WTC11 (cell line): ENCODE results near the gene ZXDC. TPM values are rescaled to one million over a fixed set of nuclear protein-coding genes. Genes with fewer than 3 reads are reported as not detected.

Source experiments
- ATAC-seq: fragments of 200-7000 bp; cut with Tn5 transposase; 2 replicates; pipeline ENCODE4 v1.10.0; 2021; ENCODE audit warnings: mild to moderate bottlenecking, moderate library complexity
- CTCF ChIA-PET: fragments of 300-600 bp; sonication (Branson Sonifier 250); formaldehyde crosslinking; loops from one replicate; lab custom pipeline; 2021; ENCODE audit warnings: antibody characterized with exemption; lab: Charles Lee
- POLR2A ChIA-PET: fragments of 350-600 bp; sonication (Branson Sonifier 250); formaldehyde crosslinking; loops from one replicate; lab custom pipeline; 2021; ENCODE audit warnings: antibody characterized with exemption; lab: Charles Lee
- DNase-seq: peaks from one replicate; pipeline ENCODE4 v3.0.0; 2021; ENCODE audit warnings: low spot score
- H3K27ac Mint-ChIP-seq: 2 replicates; pipeline ENCODE4 v1.8.0; 2021; ENCODE audit warnings: mixed read lengths
- H3K27me3 Mint-ChIP-seq: 2 replicates; pipeline ENCODE4 v1.8.0; 2021; ENCODE audit warnings: low read depth, mild to moderate bottlenecking, moderate library complexity, mixed read lengths
- H3K36me3 Mint-ChIP-seq: 2 replicates; pipeline ENCODE4 v1.8.0; 2021; ENCODE audit warnings: mixed read lengths
- H3K4me1 Mint-ChIP-seq: 2 replicates; pipeline ENCODE4 v1.8.0; 2022; ENCODE audit warnings: mixed read lengths
- H3K4me3 Mint-ChIP-seq: 2 replicates; pipeline ENCODE4 v1.8.0; 2021; ENCODE audit warnings: mild to moderate bottlenecking, moderate library complexity, mixed read lengths
- H3K9me3 Mint-ChIP-seq: 2 replicates; pipeline ENCODE4 v1.8.0; 2021; ENCODE audit warnings: mixed read lengths
- CREB1 ChIP-seq: sonication (generic); formaldehyde crosslinking; IDR thresholded peaks from 2 replicates; pipeline ENCODE4 v1.8.0; 2023; ENCODE audit warnings: mild to moderate bottlenecking, missing genetic modification reagents
- GTF2I ChIP-seq: fragments of 250-450 bp; sonication (Bioruptor Pico); conservative IDR thresholded peaks from 2 replicates; pipeline ENCODE4 v1.4.0; 2021; ENCODE audit warnings: mild to moderate bottlenecking
- HMGA2 ChIP-seq: fragments of 250-450 bp; sonication (Bioruptor Pico); IDR thresholded peaks from 2 replicates; pipeline ENCODE4 v1.4.0; 2021; ENCODE audit warnings: mild to moderate bottlenecking, moderate library complexity
- HMGXB4 ChIP-seq: sonication (generic); formaldehyde crosslinking; IDR thresholded peaks from 2 replicates; pipeline ENCODE4 v1.8.1; 2023; ENCODE audit warnings: mild to moderate bottlenecking, moderate library complexity, missing genetic modification reagents
- IRF1 ChIP-seq: sonication (generic); formaldehyde crosslinking; IDR thresholded peaks from 2 replicates; pipeline ENCODE4 v1.8.0; 2023; ENCODE audit warnings: missing genetic modification reagents
- PRDM15 ChIP-seq: sonication (generic); formaldehyde crosslinking; IDR thresholded peaks from 2 replicates; pipeline ENCODE4 v1.8.0; 2022; ENCODE audit warnings: missing genetic modification reagents
- RELA ChIP-seq: sonication (generic); formaldehyde crosslinking; IDR thresholded peaks from 2 replicates; pipeline ENCODE4 v1.8.1; 2022; ENCODE audit warnings: missing genetic modification reagents, mild to moderate bottlenecking, borderline replicate concordance
- SOX15 ChIP-seq: fragments of 250-450 bp; sonication (Bioruptor Pico); IDR thresholded peaks from 2 replicates; pipeline ENCODE4 v1.9.0; 2021; ENCODE audit warnings: mild to moderate bottlenecking
- TCF7 ChIP-seq: sonication (generic); formaldehyde crosslinking; IDR thresholded peaks from 2 replicates; pipeline ENCODE4 v1.8.0; 2022; ENCODE audit warnings: mild to moderate bottlenecking, low read depth, missing genetic modification reagents, moderate library complexity
- TEAD1 ChIP-seq: sonication (generic); formaldehyde crosslinking; IDR thresholded peaks from 2 replicates; pipeline ENCODE4 v1.8.0; 2022; ENCODE audit warnings: mild to moderate bottlenecking, missing genetic modification reagents
- TP53 ChIP-seq: sonication (generic); formaldehyde crosslinking; IDR thresholded peaks from 2 replicates; pipeline ENCODE4 v1.8.1; 2023; ENCODE audit warnings: mild to moderate bottlenecking, missing genetic modification reagents
- ZBTB43 ChIP-seq: sonication (generic); formaldehyde crosslinking; IDR thresholded peaks from 2 replicates; pipeline ENCODE4 v1.8.1; 2023; ENCODE audit warnings: mild to moderate bottlenecking, missing genetic modification reagents
- ZNF232 ChIP-seq: sonication (generic); formaldehyde crosslinking; IDR thresholded peaks from 2 replicates; pipeline ENCODE4 v1.8.0; 2022; ENCODE audit warnings: mild to moderate bottlenecking, missing genetic modification reagents
- ZNF263 ChIP-seq: sonication (generic); formaldehyde crosslinking; IDR thresholded peaks from 2 replicates; pipeline ENCODE4 v1.8.1; 2022; ENCODE audit warnings: low read depth, mild to moderate bottlenecking, moderate library complexity, missing genetic modification reagents
- ZNF396 ChIP-seq: fragments of 250-450 bp; sonication (Bioruptor Pico); IDR thresholded peaks from 2 replicates; pipeline ENCODE4 v1.8.0; 2021; ENCODE audit warnings: mild to moderate bottlenecking, moderate library complexity, borderline replicate concordance
- ZNF416 ChIP-seq: fragments of 250-450 bp; sonication (Bioruptor Pico); IDR thresholded peaks from 2 replicates; pipeline ENCODE4 v1.9.0; 2021; ENCODE audit warnings: mild to moderate bottlenecking, inconsistent platforms
- ZNF671 ChIP-seq: fragments of 250-450 bp; sonication (Bioruptor Pico); IDR thresholded peaks from 2 replicates; pipeline ENCODE4 v1.8.0; 2021; ENCODE audit warnings: mild to moderate bottlenecking
- total RNA-seq: library from RNA; stranded (reverse); gene quantifications from 3 replicates; pipeline ENCODE4 v1.2.3, GENCODE V29; 2021

Gene ZXDC
- total RNA-seq, 1 experiment from 2014 or later, result 34.7 TPM

- peak; percentile 89 for TF ChIP-seq PRDM15 (CRISPR knock-in tag)
Measured at GRCh38 chr3:126475413-126476114, at the start of gene ZXDC (continued).

GRCh38 chr3:126525091-126525852 lies 49.6 kb upstream of the ZXDC start:
- TF ChIP-seq TEAD1 (CRISPR knock-in tag) (no peak), IRF1 (no peak), ZNF396 (no peak), ZNF416 (CRISPR knock-in tag) (no peak), HMGA2 (CRISPR knock-in tag) (no peak), GTF2I (CRISPR knock-in tag) (no peak), ZBTB43 (CRISPR knock-in tag) (no peak), TCF7 (CRISPR knock-in tag) (no peak), RELA (CRISPR knock-in tag) (no peak), SOX15 (CRISPR knock-in tag) (no peak), HMGXB4 (CRISPR knock-in tag) (no peak), CREB1 (no peak), ZNF671 (no peak)
- ChIA-PET CTCF (interaction anchor here (1.7 to 2.9 kb wide), 4 partner anchors 35 to 948 kb away, joined by 4 to 12 read pairs (median 4); partner anchors contain the start of gene PLXNA1), POLR2A (no interaction called here)
- Mint-ChIP-seq H3K36me3 (no peaks in the 10 kb centered on the region), H3K4me3 (peak overlapping the region; percentile 63), H3K4me1 (peaks cover 14% of the 10 kb centered on the region), H3K9me3 (no peaks in the 10 kb centered on the region), H3K27ac (no peak overlapping the region), H3K27me3 (peaks cover 23% of the 10 kb centered on the region)
- no peak for ATAC-seq
- no peak for DNase-seq

- Mint-ChIP-seq H3K4me3 (peak overlapping the region; percentile 63), H3K27ac (no peak overlapping the region), H3K9me3 (no peaks in the 10 kb centered on the region), H3K4me1 (peaks cover 12% of the 10 kb centered on the region), H3K27me3 (peaks cover 23% of the 10 kb centered on the region), H3K36me3 (no peaks in the 10 kb centered on the region)
- ChIA-PET POLR2A (no interaction called here), CTCF (interaction anchor here (1.5 to 2.9 kb wide), 5 partner anchors 23 to 949 kb away, joined by 4 to 12 read pairs (median 4); partner anchors contain the start of gene PLXNA1)
- no peak for TF ChIP-seq ZNF232 (CRISPR knock-in tag)
- 0 out of 2 replicates have a peak, but pooled peaks have one; percentile 64 for TF ChIP-seq TP53 (CRISPR knock-in tag)
- 0 out of 2 replicates have a peak, but pooled peaks have one; percentile 43 for TF ChIP-seq ZNF263 (CRISPR knock-in tag)
- ATAC-seq (peak; percentile 33), DNase-seq (no peak)
Measured at GRCh38 chr3:126524429-126524988, 48.8 kb upstream of the ZXDC start.
